ENCODE data around the gene TAF11. TPM values are rescaled to one million over a fixed set of nuclear protein-coding genes. Genes with fewer than 3 reads are reported as not detected.

The TAF11 gene
- total and polyA plus RNA-seq, 2 experiments from 2014 or later: 38.6 to 43.9 TPM

GRCh38 chr6:34832942-34833341 lies 54.9 kb downstream of the TAF11 start:
- TF ChIP-seq EZH2 (IDR thresholded peaks at IDR 0.05; ENCODE audit: borderline replicate concordance) (no peak), EZH2phosphoT487 (IDR thresholded peaks at IDR 0.05; ENCODE audit: low read depth, severe bottlenecking, unreplicated experiment) (no peak)
- TF ChIP-seq, protein P1, sequence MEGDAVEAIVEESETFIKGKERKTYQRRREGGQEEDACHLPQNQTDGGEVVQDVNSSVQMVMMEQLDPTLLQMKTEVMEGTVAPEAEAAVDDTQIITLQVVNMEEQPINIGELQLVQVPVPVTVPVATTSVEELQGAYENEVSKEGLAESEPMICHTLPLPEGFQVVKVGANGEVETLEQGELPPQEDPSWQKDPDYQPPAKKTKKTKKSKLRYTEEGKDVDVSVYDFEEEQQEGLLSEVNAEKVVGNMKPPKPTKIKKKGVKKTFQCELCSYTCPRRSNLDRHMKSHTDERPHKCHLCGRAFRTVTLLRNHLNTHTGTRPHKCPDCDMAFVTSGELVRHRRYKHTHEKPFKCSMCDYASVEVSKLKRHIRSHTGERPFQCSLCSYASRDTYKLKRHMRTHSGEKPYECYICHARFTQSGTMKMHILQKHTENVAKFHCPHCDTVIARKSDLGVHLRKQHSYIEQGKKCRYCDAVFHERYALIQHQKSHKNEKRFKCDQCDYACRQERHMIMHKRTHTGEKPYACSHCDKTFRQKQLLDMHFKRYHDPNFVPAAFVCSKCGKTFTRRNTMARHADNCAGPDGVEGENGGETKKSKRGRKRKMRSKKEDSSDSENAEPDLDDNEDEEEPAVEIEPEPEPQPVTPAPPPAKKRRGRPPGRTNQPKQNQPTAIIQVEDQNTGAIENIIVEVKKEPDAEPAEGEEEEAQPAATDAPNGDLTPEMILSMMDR (IDR thresholded peaks at IDR 0.05; ENCODE audit: poor library complexity): no peak
- WGBS (ENCODE audit: low lambda C conversion rate, missing lambda C conversion rate): 100% methylated on average over 1 of the region's 1 CpG
- no peaks in the 10 kb centered on the region for H3K9me2 ChIP-seq (replicated peaks; ENCODE audit: insufficient read depth)
- H3K4me2 ChIP-seq: no peak overlapping the region
- no peaks in the 10 kb centered on the region for H4K20me1 ChIP-seq (ENCODE audit: insufficient read depth, poor library complexity, severe bottlenecking)
- H3K36me3 ChIP-seq (replicated peaks; ENCODE audit: insufficient read depth, low read depth): no peaks in the 10 kb centered on the region
- DNase-seq (ENCODE audit: low spot score): no peak
- no peaks in the 10 kb centered on the region for H3K4me1 ChIP-seq (ENCODE audit: insufficient read depth)
- H2AFZ ChIP-seq: no peak overlapping the region
- no peaks in the 10 kb centered on the region for H3K79me2 ChIP-seq
- no peak overlapping the region for H3K27ac ChIP-seq
- H3K9me3 ChIP-seq (ENCODE audit: low read depth): no peaks in the 10 kb centered on the region
- H3K4me3 ChIP-seq: no peak overlapping the region
- no peaks in the 10 kb centered on the region for H3K27me3 ChIP-seq

DNA sequence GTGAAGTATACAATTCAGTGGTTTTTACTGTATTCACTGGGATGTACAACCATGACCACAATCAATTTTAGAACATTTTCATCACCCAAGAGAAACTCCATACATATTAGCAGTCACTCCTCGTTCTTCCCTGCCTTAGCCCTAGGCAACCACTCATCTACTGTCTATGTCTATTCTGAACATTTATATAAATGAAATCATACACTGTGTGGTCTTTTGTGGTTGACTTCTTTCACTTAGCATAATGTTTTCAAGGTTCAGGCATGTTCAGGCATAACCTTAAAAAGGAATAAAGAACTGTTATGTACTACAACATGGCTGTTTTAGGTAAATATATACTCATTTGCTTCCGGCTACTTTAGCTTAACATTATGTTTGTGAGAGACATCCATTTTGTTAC lies 58.7 kb downstream of the TAF11 start:
- Histone ChIP-seq H3K27me3 (no peaks in the 10 kb centered on the region), H3K4me1 (ENCODE audit: insufficient read depth) (no peaks in the 10 kb centered on the region), H4K20me1 (ENCODE audit: insufficient read depth, poor library complexity, severe bottlenecking) (no peaks in the 10 kb centered on the region), H3K27ac (no peak overlapping the region), H3K9me3 (ENCODE audit: low read depth) (no peaks in the 10 kb centered on the region), H3K4me2 (no peak overlapping the region), H2AFZ (no peak overlapping the region), H3K79me2 (no peaks in the 10 kb centered on the region), H3K36me3 (replicated peaks; ENCODE audit: insufficient read depth, low read depth) (no peaks in the 10 kb centered on the region), H3K4me3 (no peak overlapping the region), H3K9me2 (replicated peaks; ENCODE audit: insufficient read depth) (no peaks in the 10 kb centered on the region)
- no peak for DNase-seq (ENCODE audit: low spot score)
- WGBS (ENCODE audit: low lambda C conversion rate, missing lambda C conversion rate): 97% methylated on average over 2 of the region's 2 CpGs
- TF ChIP-seq EZH2phosphoT487 (IDR thresholded peaks at IDR 0.05; ENCODE audit: low read depth, severe bottlenecking, unreplicated experiment): no peak
- TF ChIP-seq EZH2 (IDR thresholded peaks at IDR 0.05; ENCODE audit: borderline replicate concordance): no peak
- TF ChIP-seq, protein P1 (IDR thresholded peaks at IDR 0.05; ENCODE audit: poor library complexity): no peak

Other genes with a start within 250 kb of the TAF11 start
- 55.0 and 61.3 TPM in 2 replicates for gene ILRUN, start 191.3 kb downstream of the TAF11 start, total RNA-seq
- gene ILRUN, start 191.3 kb downstream of the TAF11 start, polyA plus RNA-seq: 12.7 and 17.8 TPM in 2 replicates
- 86.9 and 95.2 TPM in 2 replicates for gene SNRPC, start 130.5 kb downstream of the TAF11 start, total RNA-seq
- 224 and 256 TPM in 2 replicates for gene SNRPC, start 130.5 kb downstream of the TAF11 start, polyA plus RNA-seq
- 11.7 and 14.3 TPM in 2 replicates for gene BLTP3A, start 96.0 kb downstream of the TAF11 start, total RNA-seq
- gene BLTP3A, start 96.0 kb downstream of the TAF11 start, polyA plus RNA-seq: 3.2 and 3.3 TPM in 2 replicates
- 18.5 and 25.4 TPM in 2 replicates for gene ANKS1A, start 1.2 kb upstream of the TAF11 start, total RNA-seq
- gene ANKS1A, start 1.2 kb upstream of the TAF11 start, polyA plus RNA-seq: 15.9 and 17.5 TPM in 2 replicates